ENCODE measurements around the gene ADRA1B. TPM values are rescaled to one million over a fixed set of nuclear protein-coding genes. Genes with fewer than 3 reads are reported as not detected.
A peak's percentile ranks its signal among the peaks of the same experiment; 100 is the strongest.

The ADRA1B gene
- total and polyA plus RNA-seq, 8 donors = 0.18 to 9.3 (median 0.25) TPM; not detected in 3

- Histone ChIP-seq H3K27me3 (peaks cover 0 to 52% (median 16%) of the 10 kb centered on the region in 3 donors), H3K4me3 (no peak overlapping the region), H3K36me3 (no peaks in the 10 kb centered on the region), H3K9me3 (no peaks in the 10 kb centered on the region), H3K4me1 (peaks cover 0 to 40% (median 26%) of the 10 kb centered on the region in 4 donors), H3K27ac (no peak overlapping the region)
- intact Hi-C loops (cut with DNase I; ENCODE audit: low total_unique reads) = loop anchor here (10.0 kb wide), 1 partner anchor 399 kb away; no protein-coding TSS in a partner anchor
- DNase-seq = no peak
- TF ChIP-seq POLR2AphosphoS5 (IDR thresholded peaks at IDR 0.05) (no peak), POLR2A (IDR thresholded peaks at IDR 0.05) (no peak), EP300 (IDR thresholded peaks at IDR 0.05) (no peak)
- TF ChIP-seq, protein P1, sequence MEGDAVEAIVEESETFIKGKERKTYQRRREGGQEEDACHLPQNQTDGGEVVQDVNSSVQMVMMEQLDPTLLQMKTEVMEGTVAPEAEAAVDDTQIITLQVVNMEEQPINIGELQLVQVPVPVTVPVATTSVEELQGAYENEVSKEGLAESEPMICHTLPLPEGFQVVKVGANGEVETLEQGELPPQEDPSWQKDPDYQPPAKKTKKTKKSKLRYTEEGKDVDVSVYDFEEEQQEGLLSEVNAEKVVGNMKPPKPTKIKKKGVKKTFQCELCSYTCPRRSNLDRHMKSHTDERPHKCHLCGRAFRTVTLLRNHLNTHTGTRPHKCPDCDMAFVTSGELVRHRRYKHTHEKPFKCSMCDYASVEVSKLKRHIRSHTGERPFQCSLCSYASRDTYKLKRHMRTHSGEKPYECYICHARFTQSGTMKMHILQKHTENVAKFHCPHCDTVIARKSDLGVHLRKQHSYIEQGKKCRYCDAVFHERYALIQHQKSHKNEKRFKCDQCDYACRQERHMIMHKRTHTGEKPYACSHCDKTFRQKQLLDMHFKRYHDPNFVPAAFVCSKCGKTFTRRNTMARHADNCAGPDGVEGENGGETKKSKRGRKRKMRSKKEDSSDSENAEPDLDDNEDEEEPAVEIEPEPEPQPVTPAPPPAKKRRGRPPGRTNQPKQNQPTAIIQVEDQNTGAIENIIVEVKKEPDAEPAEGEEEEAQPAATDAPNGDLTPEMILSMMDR (IDR thresholded peaks at IDR 0.05) = no peak
Measured at GRCh38 chr5:159913501-159913900, 2.8 kb upstream of the ADRA1B start.

DNA sequence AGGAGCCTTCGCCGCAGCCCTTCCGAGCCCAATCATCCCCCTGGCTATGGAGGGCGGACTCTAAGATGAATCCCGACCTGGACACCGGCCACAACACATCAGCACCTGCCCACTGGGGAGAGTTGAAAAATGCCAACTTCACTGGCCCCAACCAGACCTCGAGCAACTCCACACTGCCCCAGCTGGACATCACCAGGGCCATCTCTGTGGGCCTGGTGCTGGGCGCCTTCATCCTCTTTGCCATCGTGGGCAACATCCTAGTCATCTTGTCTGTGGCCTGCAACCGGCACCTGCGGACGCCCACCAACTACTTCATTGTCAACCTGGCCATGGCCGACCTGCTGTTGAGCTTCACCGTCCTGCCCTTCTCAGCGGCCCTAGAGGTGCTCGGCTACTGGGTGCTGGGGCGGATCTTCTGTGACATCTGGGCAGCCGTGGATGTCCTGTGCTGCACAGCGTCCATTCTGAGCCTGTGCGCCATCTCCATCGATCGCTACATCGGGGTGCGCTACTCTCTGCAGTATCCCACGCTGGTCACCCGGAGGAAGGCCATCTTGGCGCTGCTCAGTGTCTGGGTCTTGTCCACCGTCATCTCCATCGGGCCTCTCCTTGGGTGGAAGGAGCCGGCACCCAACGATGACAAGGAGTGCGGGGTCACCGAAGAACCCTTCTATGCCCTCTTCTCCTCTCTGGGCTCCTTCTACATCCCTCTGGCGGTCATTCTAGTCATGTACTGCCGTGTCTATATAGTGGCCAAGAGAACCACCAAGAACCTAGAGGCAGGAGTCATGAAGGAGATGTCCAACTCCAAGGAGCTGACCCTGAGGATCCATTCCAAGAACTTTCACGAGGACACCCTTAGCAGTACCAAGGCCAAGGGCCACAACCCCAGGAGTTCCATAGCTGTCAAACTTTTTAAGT lies 819 bp downstream of the ADRA1B start:
- H3K27me3 ChIP-seq = peaks cover 0 to 52% (median 16%) of the 10 kb centered on the region in 3 donors
- peak overlapping the region in 2 of 5 donors; percentile 38 to 79 for H3K27ac ChIP-seq
- TF ChIP-seq, protein P1 (IDR thresholded peaks at IDR 0.05) = no peak
- TF ChIP-seq POLR2A (IDR thresholded peaks at IDR 0.05) (no peak), POLR2AphosphoS5 (IDR thresholded peaks at IDR 0.05) (no peak), EP300 (IDR thresholded peaks at IDR 0.05) (no peak)
- H3K4me1 ChIP-seq = peaks cover 0 to 39% (median 24%) of the 10 kb centered on the region in 4 donors
- no peaks in the 10 kb centered on the region for H3K36me3 ChIP-seq
- no peak for DNase-seq
- H3K9me3 ChIP-seq = no peaks in the 10 kb centered on the region
- peak overlapping the region; percentile 44 to 52 (median 50) for H3K4me3 ChIP-seq
- intact Hi-C loops (cut with DNase I; ENCODE audit: low total_unique reads) = loop anchor here (10.0 kb wide), 1 partner anchor 402 kb away; no protein-coding TSS in a partner anchor
- WGBS, 5 donors = 87 to 94% (median 90%) methylated on average over 31 to 36 of the region's 36 CpGs

DNA sequence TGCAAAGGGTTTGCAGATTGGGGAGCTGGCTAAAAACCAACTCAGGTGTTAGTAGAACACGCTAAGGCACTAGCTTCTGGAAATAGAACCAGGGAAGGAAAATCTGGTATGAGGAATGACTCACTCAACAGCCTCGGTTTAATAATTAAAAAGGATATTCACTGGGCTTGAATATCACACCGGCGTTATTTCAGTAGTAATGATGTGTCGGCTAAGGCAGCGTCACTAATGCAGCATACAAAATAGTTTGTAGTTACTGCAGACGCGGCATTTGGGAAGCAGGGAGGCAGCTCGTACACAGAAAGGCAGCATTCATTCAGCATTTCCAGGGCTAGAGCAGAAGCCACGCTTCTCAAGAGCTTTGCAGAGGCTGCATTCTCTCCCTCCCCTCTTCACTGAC lies 1.7 kb downstream of the ADRA1B start:
- H3K4me3 ChIP-seq = peak overlapping the region in 1 of 4 donors; percentile 11
- DNase-seq = peak in 1 of 2 donors; percentile 40
- peaks cover 0 to 38% (median 20%) of the 10 kb centered on the region in 4 donors for H3K4me1 ChIP-seq
- intact Hi-C loops (cut with DNase I; ENCODE audit: low total_unique reads) = loop anchor here (10.0 kb wide), 1 partner anchor 403 kb away; no protein-coding TSS in a partner anchor
- H3K27ac ChIP-seq = peak overlapping the region in 2 of 5 donors; percentile 38 to 79
- H3K9me3 ChIP-seq = no peaks in the 10 kb centered on the region
- TF ChIP-seq POLR2A (IDR thresholded peaks at IDR 0.05) (no peak), POLR2AphosphoS5 (IDR thresholded peaks at IDR 0.05) (peak in 1 of 3 donors; percentile 10)
- H3K36me3 ChIP-seq = no peaks in the 10 kb centered on the region
- peaks cover 0 to 46% (median 19%) of the 10 kb centered on the region in 3 donors for H3K27me3 ChIP-seq
- WGBS, 5 donors = 29 to 47% (median 42%) methylated on average over 10 of the region's 10 CpGs

DNA sequence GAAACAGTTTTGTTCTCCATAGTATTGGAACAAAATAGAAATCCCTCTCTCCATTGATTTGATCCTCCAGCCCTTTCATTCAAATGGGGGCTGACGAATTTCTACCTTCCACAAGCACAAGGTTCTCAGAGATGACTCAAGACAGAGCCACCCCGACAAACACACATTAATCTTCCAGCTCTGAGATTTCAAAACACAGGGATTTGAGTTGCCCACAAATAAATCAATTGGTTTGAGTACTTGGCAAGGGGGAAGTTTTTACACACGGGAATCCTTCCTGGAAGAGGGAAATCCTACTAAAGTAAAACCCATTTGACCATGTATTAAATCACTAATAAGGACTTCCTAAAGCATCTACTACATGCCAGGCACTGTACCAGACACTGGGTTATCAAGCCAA lies 5.4 kb downstream of the ADRA1B start:
- DNase-seq = no peak
- Histone ChIP-seq H3K4me3 (no peak overlapping the region), H3K36me3 (no peaks in the 10 kb centered on the region), H3K27ac (no peak overlapping the region), H3K4me1 (peaks cover 0 to 19% (median 8%) of the 10 kb centered on the region in 4 donors), H3K27me3 (peaks cover 0 to 29% (median 16%) of the 10 kb centered on the region in 3 donors), H3K9me3 (no peaks in the 10 kb centered on the region)
- intact Hi-C loops (cut with DNase I; ENCODE audit: low total_unique reads) = no loop called here
- WGBS, 5 donors = 43 to 69% (median 60%) methylated on average over 3 of the region's 3 CpGs
- TF ChIP-seq EP300 (IDR thresholded peaks at IDR 0.05) (no peak), POLR2AphosphoS5 (IDR thresholded peaks at IDR 0.05) (no peak), POLR2A (IDR thresholded peaks at IDR 0.05) (no peak)
- TF ChIP-seq, protein P1 (IDR thresholded peaks at IDR 0.05) = no peak

Measured in stomach (tissue), 9 donors.